ENCODE results near the gene EML3.
"Not testable (repeated sequence)": the region's sequence is repeated elsewhere in the genome, so short reads cannot be mapped to it uniquely, and the experiment has no call there.

The EML3 gene

DNA sequence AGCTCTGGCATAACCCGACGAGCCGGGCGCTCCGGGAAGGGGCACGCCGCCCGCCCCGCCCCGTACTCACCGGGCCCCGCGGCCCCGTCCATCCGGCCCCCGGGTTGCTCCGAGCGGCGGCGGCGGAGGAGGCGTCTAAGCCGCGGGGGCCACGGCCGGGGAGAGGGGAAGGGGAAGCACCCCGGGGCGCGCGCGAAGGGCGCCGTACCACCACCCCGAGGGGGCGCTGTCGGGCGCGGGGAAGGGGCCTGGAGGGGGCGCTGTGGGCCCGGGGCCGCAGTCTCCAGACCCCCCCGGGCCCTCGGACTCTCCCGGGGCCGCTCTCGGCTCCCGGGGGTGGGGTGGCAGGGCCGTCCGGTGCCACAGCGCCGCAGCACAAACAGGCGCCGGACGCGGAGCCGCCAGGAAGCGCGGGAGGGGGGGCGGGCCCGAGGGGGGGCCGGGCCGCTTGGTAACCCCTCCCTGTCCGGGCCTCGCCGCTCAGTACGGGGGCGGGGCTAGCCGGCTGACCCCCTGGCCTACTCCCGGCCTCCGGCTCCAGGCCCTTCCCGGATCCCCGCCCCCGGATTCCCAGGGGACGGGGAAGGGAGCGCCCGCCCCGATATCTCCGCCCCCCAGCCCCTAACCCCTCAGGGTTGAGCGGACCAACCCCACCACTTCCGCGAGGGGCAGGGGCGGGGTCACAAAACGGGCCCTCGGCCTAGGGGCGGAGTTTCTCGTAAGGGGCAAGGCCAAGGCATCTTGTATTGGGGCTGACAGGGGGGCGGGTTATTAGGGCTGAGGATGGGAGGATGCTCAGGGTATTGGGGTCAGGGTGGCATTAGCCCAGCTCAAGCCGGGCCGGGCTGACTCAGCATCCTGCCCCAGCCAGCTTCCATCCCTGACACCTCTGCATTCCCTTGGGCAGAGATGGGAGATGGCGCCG lies at the start of gene EML3, which contains the start of gene ROM1:
Gene EML3 (minus strand): TSS at position 410 of the 925 bp plus-strand sequence. CDS start 318 bp downstream, at position 92.
Gene ROM1 (plus strand): TSS at position 892 of the 925 bp plus-strand sequence. CDS start 25 bp downstream, at position 917.
- DNase-seq (ENCODE audit: low spot score): peak; percentile 93

DNA sequence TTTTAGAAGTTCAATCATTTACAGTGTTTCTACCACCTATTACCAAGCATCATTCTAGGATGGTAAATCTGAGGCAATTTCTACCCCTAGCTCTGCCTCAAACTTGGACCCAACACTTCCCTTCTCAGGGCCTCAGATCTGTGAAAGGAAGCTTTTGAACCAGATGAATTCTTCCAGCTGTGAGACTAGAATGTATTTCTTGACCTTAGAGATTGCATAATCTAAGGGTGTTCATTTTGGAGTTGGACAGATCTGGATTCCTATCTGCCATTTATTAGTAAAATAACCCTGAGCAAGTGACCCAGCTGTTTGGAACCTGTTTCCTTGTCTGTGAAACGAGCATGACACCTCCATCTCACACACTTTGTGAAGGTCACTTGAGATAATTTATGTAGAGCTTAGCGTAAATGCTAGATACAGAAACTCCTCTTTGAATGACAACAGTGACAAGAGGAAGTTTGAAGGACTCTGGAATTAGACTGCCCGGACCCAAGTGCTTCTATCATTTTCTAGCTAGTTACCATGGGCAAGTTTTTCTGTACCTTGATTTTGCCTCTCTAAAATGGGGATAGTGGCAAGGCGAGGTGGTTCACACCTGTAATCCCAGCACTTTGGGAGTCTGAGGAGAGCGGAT lies 44.3 kb upstream of the EML3 start:
- no peak for DNase-seq (ENCODE audit: low spot score)

DNA sequence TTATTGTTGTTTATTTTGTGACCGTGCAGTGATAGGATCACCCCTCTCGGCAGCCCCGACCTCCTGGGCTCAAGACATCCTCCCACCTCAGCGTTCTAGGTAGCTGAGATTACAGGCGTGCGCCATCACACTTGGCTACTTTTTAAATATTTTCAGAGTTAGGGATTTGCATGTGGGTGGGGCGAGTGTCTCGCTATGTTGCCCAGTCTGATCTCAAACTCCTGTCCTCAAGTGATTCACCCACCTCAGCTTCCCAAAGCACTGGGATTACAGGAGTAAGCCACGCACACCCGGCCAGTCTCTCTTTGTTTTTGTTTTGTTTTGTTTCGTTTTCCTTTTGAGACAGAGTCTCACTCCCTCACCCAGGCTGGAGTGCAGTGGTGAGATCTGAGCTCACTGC lies 41.7 kb upstream of the EML3 start:
- DNase-seq (ENCODE audit: low spot score): no peak

DNA sequence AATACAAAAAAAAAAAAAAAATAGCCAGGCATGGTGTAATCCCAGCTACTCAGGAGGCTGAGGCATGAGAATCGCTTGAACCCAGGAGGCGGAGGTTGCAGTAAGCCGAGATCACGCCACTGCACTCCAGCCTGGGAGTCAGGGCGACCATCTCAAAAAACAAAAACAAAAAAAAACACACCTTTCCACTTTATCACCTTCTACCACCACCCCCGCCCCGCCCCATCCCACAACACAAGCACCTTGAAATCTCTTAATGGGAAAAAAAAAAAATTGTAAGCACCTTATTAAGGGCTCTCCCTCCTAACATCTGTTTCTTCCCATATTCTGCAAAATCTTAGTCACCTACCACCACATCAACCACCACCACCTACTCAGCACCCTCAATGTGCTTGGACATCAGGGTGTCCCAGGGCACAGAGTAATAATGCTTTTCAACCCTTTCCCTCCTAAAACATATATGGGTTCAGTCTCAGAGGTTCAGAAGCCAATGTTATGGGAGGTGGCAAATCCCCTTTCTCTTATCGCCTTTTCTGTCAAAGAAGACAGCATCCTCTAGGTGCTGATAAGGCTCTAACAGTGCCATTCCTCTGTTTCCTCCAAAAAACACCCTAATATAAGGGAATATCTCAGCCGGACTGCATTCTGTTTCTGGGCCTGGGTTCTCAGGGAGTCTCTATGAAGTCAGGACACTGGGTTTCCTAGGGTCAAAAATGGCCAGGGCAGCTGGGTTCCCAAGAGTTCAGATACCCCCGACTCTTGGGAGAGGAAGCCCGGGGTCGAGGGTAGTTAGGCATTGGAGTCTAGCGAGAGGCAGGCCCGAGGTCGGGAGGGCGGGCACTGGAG lies 39.8 kb upstream of the EML3 start:
- DNase-seq (ENCODE audit: low spot score): no peak

DNA sequence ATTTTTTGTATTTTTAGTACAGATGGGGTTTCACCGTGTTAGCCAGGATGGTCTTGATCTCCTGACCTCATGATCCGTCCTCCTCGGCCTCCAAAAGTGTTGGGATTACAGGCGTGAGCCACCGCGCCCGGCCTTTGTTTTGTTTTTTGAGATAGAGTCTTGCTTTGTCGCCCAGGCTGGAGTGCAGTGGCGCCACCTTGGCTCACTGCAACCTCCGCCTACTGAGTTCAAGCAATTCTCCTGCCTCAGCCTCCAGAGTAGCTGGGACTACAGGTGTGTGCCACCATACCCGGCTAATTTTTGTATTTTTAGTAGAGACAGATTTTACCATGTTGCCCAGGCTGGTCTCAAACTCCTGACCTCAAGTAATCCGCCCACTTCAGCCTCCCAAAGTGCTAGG lies 37.7 kb upstream of the EML3 start:
- DNase-seq (ENCODE audit: low spot score): not testable (repeated sequence)

DNA sequence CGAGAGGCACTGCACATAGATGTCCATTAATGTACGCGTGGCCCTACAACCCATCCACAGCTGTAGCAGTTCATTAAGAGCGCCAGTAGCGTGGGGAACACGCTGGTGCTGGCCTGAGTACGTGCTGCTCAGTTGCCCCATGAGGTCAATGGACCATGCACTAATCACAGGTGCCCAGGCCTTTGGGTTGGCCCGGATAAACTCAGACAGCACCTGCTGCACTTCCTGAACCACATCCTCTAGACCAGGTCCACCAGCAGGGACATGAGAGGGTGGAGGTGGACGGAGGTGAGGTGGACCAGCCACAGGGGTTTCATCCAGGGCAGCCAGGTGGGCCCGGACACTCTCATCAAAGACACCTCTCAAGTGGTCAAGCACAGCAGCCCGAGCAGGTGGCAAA lies 36.9 kb upstream of the EML3 start:
- no peak for DNase-seq (ENCODE audit: low spot score)

GRCh38 chr11:62648967-62649364 lies 36.4 kb upstream of the EML3 start:
- no peak for DNase-seq (ENCODE audit: low spot score)

DNA sequence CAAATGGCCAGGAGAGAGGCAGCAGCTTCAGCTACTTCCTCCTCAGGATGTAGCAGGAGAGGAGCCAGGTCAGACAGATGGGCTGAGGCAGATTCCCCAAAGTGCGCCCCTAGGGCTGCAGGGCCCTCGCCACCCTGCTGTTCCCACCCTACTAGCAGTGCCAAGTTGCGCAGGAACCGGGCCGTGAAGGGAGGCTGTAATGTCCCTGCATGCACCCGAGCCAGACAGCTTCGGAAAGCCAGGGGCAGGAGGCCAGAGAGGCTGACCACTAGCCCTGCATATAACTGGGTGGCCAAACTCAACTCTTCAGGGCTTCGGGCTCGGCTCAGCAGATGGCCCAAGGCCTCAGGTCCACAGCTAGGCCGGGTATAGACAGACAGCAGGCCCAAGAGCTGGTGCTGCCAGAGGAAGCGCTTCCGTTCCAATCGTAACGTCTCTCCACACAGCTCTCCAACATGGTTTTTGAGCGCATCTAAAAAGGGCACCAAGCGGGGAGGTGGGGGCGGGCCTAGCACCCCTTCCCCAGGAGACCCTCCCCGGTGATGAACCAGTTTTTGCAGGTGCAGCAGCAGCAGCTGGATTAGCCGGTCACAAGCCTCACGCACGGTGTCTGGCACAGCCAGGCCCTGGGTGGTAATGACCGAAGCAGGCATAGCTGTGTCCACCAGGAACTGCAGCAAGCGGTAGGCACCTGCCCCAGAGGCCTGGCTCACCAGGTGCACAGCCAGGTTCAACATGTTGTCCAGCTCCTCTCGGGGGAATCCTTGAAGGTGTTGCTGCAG lies 35.8 kb upstream of the EML3 start:
- no peak for DNase-seq (ENCODE audit: low spot score)

DNA sequence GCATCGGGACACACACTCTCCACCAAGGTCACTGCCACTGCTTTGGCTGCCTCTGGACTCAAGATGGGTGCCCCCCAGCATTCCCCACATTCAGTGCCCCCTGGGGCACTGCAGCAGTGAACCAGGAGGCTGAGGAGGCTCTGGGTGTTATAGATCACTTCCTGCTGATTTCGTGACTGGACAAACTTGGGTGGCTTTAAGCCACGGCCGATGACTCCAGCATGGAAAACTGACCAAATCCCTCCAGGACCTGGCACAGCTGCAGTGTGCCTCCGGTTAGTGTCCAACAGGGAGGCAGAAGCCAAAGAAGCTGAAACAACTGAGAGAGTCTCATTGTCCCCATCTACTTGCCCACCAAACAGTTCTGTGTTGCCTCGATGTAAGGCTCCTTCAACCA lies 35.0 kb upstream of the EML3 start:
- no peak for DNase-seq (ENCODE audit: low spot score)

GRCh38 chr11:62646825-62647608 lies 34.4 kb upstream of the EML3 start:
- DNase-seq (ENCODE audit: low spot score): no peak

DNA sequence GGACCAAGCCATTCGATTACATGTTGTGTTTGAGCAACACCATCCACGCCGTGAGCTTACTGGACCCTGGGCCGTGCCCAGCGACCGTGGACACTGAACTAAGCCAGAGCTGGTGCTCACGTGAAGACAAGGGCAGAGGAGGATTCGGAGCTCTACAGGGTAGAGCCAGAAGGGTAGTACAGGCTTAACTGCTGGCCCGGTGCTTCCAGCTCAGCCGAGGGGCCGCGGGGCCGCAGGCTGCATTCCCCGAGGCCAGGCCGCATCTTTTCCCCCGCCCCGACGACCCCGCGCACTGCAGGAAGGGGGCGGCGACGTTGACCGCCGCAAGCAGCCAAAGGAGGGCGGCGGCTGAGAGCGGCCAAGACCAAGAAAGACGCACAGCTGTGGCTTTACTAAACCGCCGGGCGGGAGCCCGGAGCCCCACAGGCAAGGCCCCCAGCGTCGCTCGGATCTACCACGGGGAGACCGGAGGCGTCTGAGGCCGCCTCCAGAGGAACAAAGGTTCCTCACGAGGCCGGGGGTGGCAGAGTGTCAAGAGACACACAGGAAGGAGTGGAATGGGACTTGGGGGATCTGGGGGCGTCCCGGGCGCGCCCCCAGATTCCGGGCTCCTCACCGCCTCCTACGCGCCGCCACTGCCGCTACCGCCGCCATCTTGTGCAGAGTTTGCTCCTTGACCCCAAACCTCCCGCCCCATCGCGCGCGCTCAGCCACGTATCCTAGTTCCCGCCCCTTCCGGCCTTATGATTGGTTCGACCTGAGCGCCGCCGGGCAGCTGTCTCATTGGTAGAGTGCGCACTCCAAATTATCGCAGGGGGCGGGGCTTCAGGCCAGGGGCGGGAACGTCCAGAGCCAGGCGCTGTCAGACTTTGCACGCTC lies 33.6 kb upstream of the EML3 start, which contains the start of gene GANAB:
Gene GANAB (minus strand): TSS at position 668 of the 879 bp plus-strand sequence. CDS start 14 bp downstream, at position 654.
- DNase-seq (ENCODE audit: low spot score): peak; percentile 100

DNA sequence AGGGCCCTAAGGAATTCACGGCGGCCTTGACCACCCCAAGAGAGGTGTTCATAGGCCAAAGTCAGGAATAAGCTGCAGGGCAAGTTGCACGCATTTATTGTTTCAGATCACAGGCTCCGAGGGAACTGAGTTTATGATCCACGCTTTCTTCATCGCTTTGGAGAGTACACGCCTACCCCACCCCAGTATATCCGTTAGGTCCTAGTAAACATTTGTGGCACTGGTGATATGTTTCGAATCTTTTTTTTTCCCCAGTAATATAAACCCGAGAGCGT lies 33.0 kb upstream of the EML3 start:
- DNase-seq (ENCODE audit: low spot score): no peak

GRCh38 chr11:62644220-62644619 lies 31.6 kb upstream of the EML3 start:
- DNase-seq (ENCODE audit: low spot score): no peak

- DNase-seq (ENCODE audit: low spot score): no peak
Measured at GRCh38 chr11:62632492-62632891, 19.9 kb upstream of the EML3 start.

DNA sequence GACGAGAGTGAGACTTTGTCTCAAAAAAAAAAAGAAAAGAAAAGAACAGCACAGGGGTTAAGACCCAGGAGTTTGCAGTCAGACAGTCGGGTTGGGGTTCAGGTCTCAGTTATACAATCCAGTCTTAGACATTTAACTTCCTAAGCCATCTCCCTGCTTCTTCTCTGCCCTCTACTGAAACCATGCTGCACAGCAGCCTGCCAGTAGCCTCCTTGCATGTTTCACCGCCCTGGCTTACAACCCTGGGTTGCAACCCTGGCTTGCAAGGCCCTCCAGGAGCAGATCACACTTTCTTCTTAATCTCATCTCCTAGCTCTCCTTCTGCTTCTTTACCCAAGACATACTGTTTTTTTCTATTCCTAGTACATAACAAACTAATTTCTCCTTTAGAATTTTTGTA lies 15.1 kb upstream of the EML3 start:
- no peak for DNase-seq (ENCODE audit: low spot score)

DNA sequence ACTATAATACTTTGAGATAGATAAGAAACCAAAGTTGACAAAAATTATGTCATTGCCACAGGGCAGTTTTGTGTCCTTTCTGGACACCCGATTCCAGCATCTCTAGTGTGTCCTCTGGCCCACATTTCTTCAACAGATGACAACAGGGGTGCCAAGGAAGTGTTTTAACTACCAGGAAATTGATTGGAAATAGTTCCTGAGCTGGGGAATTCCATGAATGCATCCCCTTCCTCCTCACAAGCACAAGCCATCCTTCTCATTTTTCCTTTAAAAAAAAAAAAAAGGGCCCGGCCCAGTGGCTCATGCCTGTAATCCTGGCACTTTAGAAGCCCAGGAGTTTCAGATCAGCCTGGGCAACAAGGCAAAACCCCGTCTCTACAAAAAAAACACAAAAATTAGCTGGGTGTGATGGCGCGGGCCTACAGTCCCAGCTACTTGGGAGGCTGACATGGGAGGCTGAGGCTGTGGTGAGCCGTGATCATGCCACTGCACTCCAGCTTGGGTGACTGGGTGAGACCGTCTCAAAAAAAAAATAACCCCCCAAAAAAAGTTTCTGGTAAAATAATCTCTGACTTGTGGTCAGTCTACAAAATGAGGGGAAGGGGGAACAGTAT lies 10.0 kb upstream of the EML3 start:
- no peak for DNase-seq (ENCODE audit: low spot score)

- DNase-seq (ENCODE audit: low spot score): peak; percentile 99
Measured at GRCh38 chr11:62621567-62622470, 9.2 kb upstream of the EML3 start, which contains the start of gene B3GAT3. Gene B3GAT3, minus strand, starts transcription at chr11:62621986. Its CDS starts 39 bp downstream, at chr11:62621947.

DNA sequence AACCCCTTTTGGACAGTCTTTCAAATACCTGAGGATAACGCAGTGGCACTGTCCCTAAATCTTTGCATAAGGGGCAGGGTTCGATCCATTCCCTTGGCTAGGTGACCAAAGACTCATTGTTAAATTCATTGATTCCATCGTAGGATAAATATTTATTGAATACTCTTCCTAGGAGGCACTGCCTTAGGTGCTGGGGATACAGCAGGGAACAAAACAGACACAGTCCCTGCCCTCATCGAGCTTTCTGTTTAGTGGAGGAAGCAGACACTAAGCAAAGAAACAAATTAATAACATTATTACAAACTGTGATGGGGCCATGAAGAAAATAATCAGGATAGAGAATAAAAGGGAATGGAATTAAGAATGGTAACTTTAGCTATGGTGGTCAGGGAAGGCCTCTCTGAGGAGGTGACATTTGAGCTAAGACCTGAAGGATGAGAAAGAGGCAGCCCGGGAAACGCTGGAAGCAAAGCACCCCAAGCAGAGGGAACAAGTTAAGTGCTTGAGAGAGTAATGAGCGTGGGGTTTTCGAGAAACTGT lies 8.5 kb upstream of the EML3 start:
- no peak for DNase-seq (ENCODE audit: low spot score)
